Common myeloid progenitor, CD34-positive (primary cell): ENCODE measurements around the gene TMEFF1.

Experiments
- CTCF ChIA-PET: fragments of 350-600 bp; sonication (Branson Sonifier 250); formaldehyde crosslinking; loops from one replicate; lab custom pipeline; 2021; ENCODE audit warnings: antibody characterized with exemption; lab: Charles Lee
- POLR2A ChIA-PET: fragments of 350-600 bp; sonication (Branson Sonifier 250); formaldehyde crosslinking; loops from one replicate; lab custom pipeline; 2021; ENCODE audit warnings: antibody characterized with exemption; lab: Charles Lee
- DNase-seq, 3 donors: peaks; one replicate each; pipeline versions ENCODE4 v3.0.0 to v3.0.0-alpha.2; 2013
- H3K27ac ChIP-seq, 2 experiments: 1 replicate in 1 of 2; 2 replicates in 1 of 2; pipeline ENCODE4 v1.7.0; 2013; ENCODE audit warnings: inconsistent platforms in 2 of 2, low read length in 2 of 2, mild to moderate bottlenecking in 2 of 2, low read depth in 1 of 2, moderate library complexity in 1 of 2; ENCODE audit not compliant: severe bottlenecking in 2 of 2, insufficient read depth in 1 of 2, poor library complexity in 1 of 2
- H3K27me3 ChIP-seq, 5 experiments: replicated peaks in 2 of 5; 1 replicate in 3 of 5; 2 replicates in 2 of 5; pipeline versions ENCODE4 v1.6.1 to v1.7.0; 2013; ENCODE audit warnings: low read length in 4 of 5, mild to moderate bottlenecking in 2 of 5, moderate library complexity in 2 of 5, inconsistent platforms in 1 of 5; ENCODE audit not compliant: insufficient read depth in 5 of 5, control insufficient read depth in 4 of 5
- H3K36me3 ChIP-seq, 4 experiments: 1 replicate in 2 of 4; 2 replicates in 2 of 4; pipeline versions ENCODE4 v1.6.1 to v1.7.0; 2013; ENCODE audit warnings: low read length in 3 of 4, control low read depth in 1 of 4, mild to moderate bottlenecking in 1 of 4; ENCODE audit not compliant: control insufficient read depth in 4 of 4, insufficient read depth in 4 of 4
- H3K4me1 ChIP-seq, 4 experiments: 1 replicate in 3 of 4; 2 replicates in 1 of 4; pipeline versions ENCODE4 v1.6.1 to v1.7.1; 2013; ENCODE audit warnings: low read length in 3 of 4, mild to moderate bottlenecking in 3 of 4, control low read depth in 1 of 4, inconsistent platforms in 1 of 4, moderate library complexity in 1 of 4; ENCODE audit not compliant: control insufficient read depth in 4 of 4, insufficient read depth in 4 of 4; ENCODE audit errors: control extremely low read depth in 1 of 4
- H3K4me3 ChIP-seq, 7 experiments: 1 replicate in 4 of 7; 2 replicates in 3 of 7; pipeline versions ENCODE4 v1.5.1 to v1.7.0; 2013; ENCODE audit warnings: mild to moderate bottlenecking in 7 of 7, low read length in 6 of 7, moderate library complexity in 6 of 7, inconsistent platforms in 2 of 7, low read depth in 2 of 7, control low read depth in 1 of 7; ENCODE audit not compliant: insufficient read depth in 4 of 7, control insufficient read depth in 1 of 7; ENCODE audit errors: extremely low read depth in 1 of 7
- H3K9me3 ChIP-seq, 5 experiments: 1 replicate in 4 of 5; 2 replicates in 1 of 5; pipeline versions ENCODE4 v1.6.1 to v1.7.1; 2013; ENCODE audit warnings: low read length in 4 of 5, mild to moderate bottlenecking in 2 of 5, inconsistent platforms in 1 of 5, low read depth in 1 of 5, moderate library complexity in 1 of 5; ENCODE audit not compliant: control insufficient read depth in 4 of 5, insufficient read depth in 2 of 5; ENCODE audit errors: control extremely low read depth in 1 of 5
- WGBS: methylation state at CpG from one replicate; pipeline ENCODE4 v1.1.5; 2013; ENCODE audit not compliant: insufficient coverage; 5-methylcytosine and 5-hydroxymethylcytosine counted together

Gene TMEFF1

GRCh38 chr9:100447041-100447440 is 25.9 kb upstream of the TMEFF1 start:
- H3K4me3 ChIP-seq: no peak overlapping the region
- peaks cover 0 to 12% (median 3%) of the 10 kb centered on the region in 4 experiments for H3K4me1 ChIP-seq
- H3K9me3 ChIP-seq: peaks cover 0 to 3% (median 0%) of the 10 kb centered on the region in 5 experiments
- H3K36me3 ChIP-seq: peaks cover 7 to 28% (median 18%) of the 10 kb centered on the region in 4 experiments
- DNase-seq: no peak
- H3K27me3 ChIP-seq: no peaks in the 10 kb centered on the region
- POLR2A ChIA-PET: no interaction called here
- H3K27ac ChIP-seq: no peak overlapping the region
- CTCF ChIA-PET: interaction anchor here (1.9 to 6.9 kb wide), 2 partner anchors 9 to 12 kb away, joined by 6 to 34 read pairs; no protein-coding TSS in a partner anchor

GRCh38 chr9:100448266-100448665 is 24.7 kb upstream of the TMEFF1 start:
- no peak for DNase-seq
- ChIA-PET POLR2A (no interaction called here), CTCF (interaction anchor here (6.9 kb wide), 1 partner anchor 10 kb away, joined by 34 read pairs; no protein-coding TSS in a partner anchor)
- H3K9me3 ChIP-seq: peaks cover 0 to 9% (median 4%) of the 10 kb centered on the region in 5 experiments
- H3K27me3 ChIP-seq: no peaks in the 10 kb centered on the region
- no CpG with 5 or more reads among the region's 2 CpGs for WGBS
- H3K36me3 ChIP-seq: peaks cover 8 to 35% (median 25%) of the 10 kb centered on the region in 4 experiments
- H3K4me1 ChIP-seq: peaks cover 0 to 12% (median 3%) of the 10 kb centered on the region in 4 experiments
- no peak overlapping the region for H3K27ac ChIP-seq
- no peak overlapping the region for H3K4me3 ChIP-seq

- 100% methylated on average over 2 of the region's 2 CpGs for WGBS
- Histone ChIP-seq H3K36me3 (peaks cover 8 to 41% (median 28%) of the 10 kb centered on the region in 4 experiments), H3K27ac (no peak overlapping the region), H3K27me3 (no peaks in the 10 kb centered on the region), H3K4me1 (peaks cover 0 to 2% (median 0%) of the 10 kb centered on the region in 4 experiments), H3K9me3 (peaks cover 0 to 9% (median 4%) of the 10 kb centered on the region in 5 experiments), H3K4me3 (no peak overlapping the region)
- DNase-seq: no peak
- ChIA-PET POLR2A (interaction anchor here (0.6 kb wide), 1 partner anchor 69 kb away, joined by 3 read pairs; no protein-coding TSS in a partner anchor), CTCF (interaction anchor here (6.9 kb wide), 1 partner anchor 11 kb away, joined by 34 read pairs; no protein-coding TSS in a partner anchor)
Observed at GRCh38 chr9:100449420-100449819, 23.5 kb upstream of the TMEFF1 start.

- ChIA-PET POLR2A (no interaction called here), CTCF (interaction anchor here (1.4 to 1.6 kb wide), 2 partner anchors 13 kb away, joined by 3 to 4 read pairs; no protein-coding TSS in a partner anchor)
- 100% methylated on average over 2 of the region's 2 CpGs for WGBS
- Histone ChIP-seq H3K4me3 (peak overlapping the region in 1 of 7 experiments; percentile 6), H3K36me3 (peaks cover 7 to 40% (median 24%) of the 10 kb centered on the region in 4 experiments), H3K27ac (no peak overlapping the region), H3K27me3 (no peaks in the 10 kb centered on the region), H3K4me1 (no peaks in the 10 kb centered on the region), H3K9me3 (peaks cover 0 to 9% (median 4%) of the 10 kb centered on the region in 5 experiments)
- DNase-seq: no peak
Observed at GRCh38 chr9:100452894-100453293, 20.1 kb upstream of the TMEFF1 start.

- no peak for DNase-seq
- CTCF ChIA-PET: interaction anchor here (0.7 kb wide), 1 partner anchor 32 kb away, joined by 5 read pairs; no protein-coding TSS in a partner anchor
- POLR2A ChIA-PET: no interaction called here
- Histone ChIP-seq H3K4me3 (no peak overlapping the region), H3K36me3 (peaks cover 5 to 36% (median 22%) of the 10 kb centered on the region in 4 experiments), H3K27ac (no peak overlapping the region), H3K9me3 (peaks cover 0 to 9% (median 4%) of the 10 kb centered on the region in 5 experiments), H3K4me1 (no peaks in the 10 kb centered on the region), H3K27me3 (no peaks in the 10 kb centered on the region)
Observed at GRCh38 chr9:100455470-100455869, 17.5 kb upstream of the TMEFF1 start.

GRCh38 chr9:100457517-100457916 is 15.4 kb upstream of the TMEFF1 start:
- ChIA-PET POLR2A (no interaction called here), CTCF (interaction anchor here (1.1 kb wide), 1 partner anchor 47 kb away, joined by 3 read pairs; no protein-coding TSS in a partner anchor)
- Histone ChIP-seq H3K9me3 (peaks cover 0 to 6% (median 2%) of the 10 kb centered on the region in 5 experiments), H3K4me1 (no peaks in the 10 kb centered on the region), H3K36me3 (peaks cover 0 to 17% (median 11%) of the 10 kb centered on the region in 4 experiments), H3K27me3 (no peaks in the 10 kb centered on the region), H3K4me3 (no peak overlapping the region), H3K27ac (no peak overlapping the region)
- DNase-seq: no peak
- no CpG with 5 or more reads among the region's 1 CpG for WGBS

- no peaks in the 10 kb centered on the region for H3K36me3 ChIP-seq
- H3K4me3 ChIP-seq: no peak overlapping the region
- WGBS: 100% methylated on average over 1 of the region's 2 CpGs
- DNase-seq: no peak
- H3K9me3 ChIP-seq: no peaks in the 10 kb centered on the region
- CTCF ChIA-PET: no interaction called here
- H3K27ac ChIP-seq: no peak overlapping the region
- H3K27me3 ChIP-seq: no peaks in the 10 kb centered on the region
- no peaks in the 10 kb centered on the region for H3K4me1 ChIP-seq
- POLR2A ChIA-PET: no interaction called here
Observed at GRCh38 chr9:100459963-100460362, 13.0 kb upstream of the TMEFF1 start.
